HEK293 (cell line): ENCODE results near the gene KRT82.

ENCODE experiments used
- CTCF ChIA-PET: fragments of 350-600 bp; formaldehyde crosslinking; extraction: SDS; loops from one replicate; lab custom pipeline; 2021; ENCODE audit warnings: antibody characterized with exemption; lab: Yijun Ruan, JAX
- POLR2A ChIA-PET: fragments of 300-600 bp; formaldehyde crosslinking; extraction: SDS; loops from one replicate; lab custom pipeline; 2020; ENCODE audit warnings: antibody characterized with exemption, inconsistent platforms; lab: Yijun Ruan, JAX
- H3K27ac ChIP-seq: fragments of 200-500 bp; sonication (Bioruptor generic); 2 replicates; pipeline ENCODE4 v1.5.1; 2014; ENCODE audit warnings: low read depth, low read length, control low read depth, inconsistent platforms; ENCODE audit errors: extremely low read depth
- H3K36me3 ChIP-seq, 2 experiments: fragments of 200-500 bp in 1 of 2; sonication (Bioruptor generic) in 1 of 2; 1 replicate in 1 of 2; 2 replicates in 1 of 2; pipeline ENCODE4 v1.5.1; 2014 to 2017; ENCODE audit warnings: inconsistent platforms in 2 of 2, low read length in 2 of 2; ENCODE audit not compliant: control insufficient read depth in 2 of 2, insufficient read depth in 1 of 2
- H3K4me1 ChIP-seq: fragments of 200-500 bp; sonication (Bioruptor generic); 2 replicates; pipeline ENCODE4 v1.5.1; 2014; ENCODE audit warnings: mild to moderate bottlenecking, low read length, inconsistent platforms; ENCODE audit not compliant: control insufficient read depth, insufficient read depth
- H3K4me3 ChIP-seq: 2 replicates; pipeline ENCODE4 v1.5.1; 2011; ENCODE audit warnings: low read depth, mild to moderate bottlenecking, control low read depth, low read length, moderate library complexity
- H3K9me3 ChIP-seq: fragments of 200-500 bp; sonication (Bioruptor generic); 2 replicates; pipeline ENCODE4 v1.5.1; 2014; ENCODE audit warnings: low read depth, low read length, inconsistent platforms; ENCODE audit not compliant: control insufficient read depth, insufficient read depth
- BCL11A ChIP-seq: fragments of 450-650 bp; formaldehyde crosslinking; IDR thresholded peaks from 2 replicates; pipeline ENCODE4 v1.5.1; 2016; ENCODE audit warnings: low read depth, missing biosample characterization, missing genetic modification characterization
- MYNN ChIP-seq: fragments of 450-650 bp; formaldehyde crosslinking; IDR thresholded peaks from 2 replicates; pipeline ENCODE4 v1.5.1; 2016; ENCODE audit warnings: missing biosample characterization, missing genetic modification characterization, borderline replicate concordance
- PRDM10 ChIP-seq: fragments of 450-650 bp; formaldehyde crosslinking; IDR thresholded peaks from 2 replicates; pipeline ENCODE4 v1.5.1; 2016; ENCODE audit warnings: missing biosample characterization, missing genetic modification characterization
- RBAK ChIP-seq: fragments of 450-650 bp; formaldehyde crosslinking; IDR thresholded peaks from 2 replicates; pipeline ENCODE4 v1.5.1; 2016; ENCODE audit warnings: missing biosample characterization, missing genetic modification characterization
- SALL2 ChIP-seq: fragments of 450-650 bp; formaldehyde crosslinking; IDR thresholded peaks from 2 replicates; pipeline ENCODE4 v1.5.0; 2017; ENCODE audit warnings: missing biosample characterization, mild to moderate bottlenecking, missing genetic modification characterization, borderline replicate concordance
- YY2 ChIP-seq: fragments of 450-650 bp; formaldehyde crosslinking; IDR thresholded peaks from 2 replicates; pipeline ENCODE4 v1.5.1; 2016; ENCODE audit warnings: missing biosample characterization, missing genetic modification characterization
- ZBTB8A ChIP-seq: fragments of 450-650 bp; formaldehyde crosslinking; IDR thresholded peaks from 2 replicates; pipeline ENCODE4 v1.5.1; 2016; ENCODE audit warnings: missing biosample characterization, missing genetic modification characterization
- ZNF16 ChIP-seq: fragments of 450-650 bp; formaldehyde crosslinking; IDR thresholded peaks from 2 replicates; pipeline ENCODE4 v1.5.1; 2016; ENCODE audit warnings: low read depth, missing biosample characterization, missing genetic modification characterization
- ZNF211 ChIP-seq: fragments of 450-650 bp; formaldehyde crosslinking; IDR thresholded peaks from 2 replicates; pipeline ENCODE4 v1.5.1; 2016; ENCODE audit warnings: low read depth, missing biosample characterization, missing genetic modification characterization
- ZNF221 ChIP-seq: fragments of 450-650 bp; formaldehyde crosslinking; IDR thresholded peaks from 2 replicates; pipeline ENCODE4 v1.5.1; 2017; ENCODE audit warnings: missing biosample characterization, missing genetic modification characterization, borderline replicate concordance
- ZNF280C ChIP-seq: fragments of 450-650 bp; formaldehyde crosslinking; IDR thresholded peaks from 2 replicates; pipeline ENCODE4 v1.5.1; 2016; ENCODE audit warnings: missing biosample characterization, missing genetic modification characterization
- ZNF311 ChIP-seq: fragments of 450-650 bp; formaldehyde crosslinking; IDR thresholded peaks from 2 replicates; pipeline ENCODE4 v1.5.1; 2017; ENCODE audit warnings: missing biosample characterization, missing genetic modification characterization, borderline replicate concordance
- ZNF514 ChIP-seq: fragments of 450-650 bp; formaldehyde crosslinking; IDR thresholded peaks from 2 replicates; pipeline ENCODE4 v1.5.1; 2016; ENCODE audit warnings: missing biosample characterization, missing genetic modification characterization
- ZNF639 ChIP-seq: fragments of 450-650 bp; formaldehyde crosslinking; IDR thresholded peaks from 2 replicates; pipeline ENCODE4 v1.5.1; 2016; ENCODE audit warnings: missing biosample characterization, missing genetic modification characterization
- ZNF654 ChIP-seq: fragments of 450-650 bp; formaldehyde crosslinking; IDR thresholded peaks from 2 replicates; pipeline ENCODE4 v1.5.1; 2016; ENCODE audit warnings: low read depth, missing biosample characterization, missing genetic modification characterization
- ZNF692 ChIP-seq: fragments of 450-650 bp; formaldehyde crosslinking; IDR thresholded peaks from 2 replicates; pipeline ENCODE4 v1.5.1; 2016; ENCODE audit warnings: missing biosample characterization, missing genetic modification characterization
- ZNF76 ChIP-seq: fragments of 450-650 bp; formaldehyde crosslinking; IDR thresholded peaks from 2 replicates; pipeline ENCODE4; 2016; ENCODE audit warnings: low read depth, missing biosample characterization, missing genetic modification characterization, borderline replicate concordance
- ZNF792 ChIP-seq: fragments of 450-650 bp; formaldehyde crosslinking; IDR thresholded peaks from 2 replicates; pipeline ENCODE4 v1.5.1; 2016; ENCODE audit warnings: missing biosample characterization, missing genetic modification characterization
- ZSCAN16 ChIP-seq: fragments of 450-650 bp; formaldehyde crosslinking; IDR thresholded peaks from 2 replicates; pipeline ENCODE4 v1.5.1; 2016; ENCODE audit warnings: missing biosample characterization, missing genetic modification characterization

Gene KRT82

GRCh38 chr12:52350786-52351185 is 55.3 kb downstream of the KRT82 start (continued):
- TF ChIP-seq PRDM10 (tag by site-specific recombination) (no peak), ZNF16 (no peak), ZNF792 (tag by site-specific recombination) (no peak), ZNF311 (no peak)

- H3K27ac ChIP-seq, result no peak overlapping the region
- TF ChIP-seq YY2 (no peak), ZNF639 (tag by site-specific recombination) (no peak), RBAK (tag by site-specific recombination) (no peak), ZSCAN16 (no peak), BCL11A (tag by site-specific recombination) (no peak), MYNN (tag by site-specific recombination) (no peak), SALL2 (tag by site-specific recombination) (no peak), ZNF654 (tag by site-specific recombination) (no peak), ZNF692 (tag by site-specific recombination) (no peak), ZNF514 (no peak), ZNF280C (tag by site-specific recombination) (no peak), ZNF76 (tag by site-specific recombination) (no peak), ZNF211 (tag by site-specific recombination) (no peak), ZBTB8A (tag by site-specific recombination) (no peak), ZNF221 (tag by site-specific recombination) (no peak)
- no peak overlapping the region for H3K4me3 ChIP-seq
- CTCF ChIA-PET, result interaction anchor here (0.6 to 3.5 kb wide), 8 partner anchors 8 to 184 kb away, joined by 3 to 13 read pairs (median 3); no protein-coding TSS in a partner anchor
- POLR2A ChIA-PET, result no interaction called here
- H3K9me3 ChIP-seq, result no peaks in the 10 kb centered on the region
- peaks cover 3% of the 10 kb centered on the region; the same call in 1 of the 2 replicates for H3K4me1 ChIP-seq
- no peaks in the 10 kb centered on the region for H3K36me3 ChIP-seq
These were observed 56.0 kb downstream of the KRT82 start for GRCh38 chr12:52350021-52350620.
